PC-9 (cell line): ENCODE results near the gene MLYCD.

Experiments
- CTCF ChIP-seq: fragments of 200-600 bp; sonication (generic); conservative IDR thresholded peaks from 2 replicates; pipeline ENCODE4 v1.6.1; 2017; ENCODE audit warnings: mixed run types, antibody characterized with exemption, mild to moderate bottlenecking, moderate library complexity
- EZH2 ChIP-seq: fragments of 200-600 bp; sonication (generic); IDR thresholded peaks from 2 replicates; pipeline ENCODE4 v1.8.0; 2017; ENCODE audit warnings: antibody characterized with exemption, low read depth

DNA sequence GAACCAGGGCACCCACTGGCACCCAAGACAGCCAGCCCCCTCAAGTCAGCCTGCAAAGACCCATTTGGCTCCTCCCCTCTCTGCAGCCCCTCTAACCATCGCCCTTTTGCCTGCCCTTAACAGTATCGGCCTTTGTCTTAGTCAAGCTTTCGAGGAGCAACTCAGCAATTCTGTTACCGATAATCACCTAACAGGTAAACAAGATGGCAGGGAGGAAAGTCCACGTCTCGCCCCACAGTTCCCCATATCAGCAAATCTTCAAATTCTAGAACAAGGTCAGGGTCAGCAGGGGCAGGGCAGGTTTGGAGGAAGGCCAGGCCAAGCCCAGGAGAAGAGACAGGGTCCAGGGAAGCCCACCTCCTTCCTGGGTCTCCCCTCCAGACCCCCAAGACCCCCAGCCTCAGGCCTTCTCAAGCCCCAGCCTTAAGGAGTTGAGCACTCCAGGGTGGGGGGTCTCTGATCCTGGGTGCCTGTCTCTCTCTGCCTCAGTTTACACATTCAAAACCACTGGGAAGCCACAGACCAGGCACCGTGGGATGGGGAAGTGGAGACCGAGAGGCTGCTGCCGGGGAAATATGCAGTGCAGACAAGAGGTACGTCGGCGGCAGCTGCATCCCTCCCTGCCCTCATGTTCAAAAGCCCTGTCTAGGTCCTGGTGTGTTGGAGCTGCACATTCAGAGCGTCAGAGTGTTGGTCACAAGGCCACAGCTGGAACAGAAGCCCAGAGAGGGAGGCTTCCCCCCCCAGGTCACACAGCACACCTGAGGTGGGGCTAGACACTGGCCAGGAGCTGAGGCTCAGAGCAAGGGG, 50.2 kb downstream of the MLYCD start:
- TF ChIP-seq CTCF: no peak
- TF ChIP-seq EZH2: no peak
